WTC11 (cell line): ENCODE data around the gene EHD1.

Experiments
- CBFB ChIP-seq: sonication (generic); formaldehyde crosslinking; IDR thresholded peaks from 2 replicates; pipeline ENCODE4 v1.8.1; 2022; ENCODE audit warnings: mild to moderate bottlenecking, low read depth, missing genetic modification reagents
- E2F5 ChIP-seq: sonication (generic); formaldehyde crosslinking; IDR thresholded peaks from 2 replicates; pipeline ENCODE4 v1.8.1; 2022; ENCODE audit warnings: mild to moderate bottlenecking, moderate library complexity, missing genetic modification reagents
- MAX ChIP-seq: sonication (generic); formaldehyde crosslinking; IDR thresholded peaks from 2 replicates; pipeline ENCODE4 v1.8.0; 2022; ENCODE audit warnings: mild to moderate bottlenecking, missing genetic modification reagents
- NR1H2 ChIP-seq: sonication (generic); formaldehyde crosslinking; IDR thresholded peaks from 2 replicates; pipeline ENCODE4 v1.9.0; 2021; ENCODE audit warnings: mild to moderate bottlenecking, moderate library complexity, missing genetic modification reagents
- TCF7 ChIP-seq: sonication (generic); formaldehyde crosslinking; IDR thresholded peaks from 2 replicates; pipeline ENCODE4 v1.8.0; 2022; ENCODE audit warnings: mild to moderate bottlenecking, low read depth, missing genetic modification reagents, moderate library complexity
- TEAD4 ChIP-seq: sonication (generic); formaldehyde crosslinking; IDR thresholded peaks from 2 replicates; pipeline ENCODE4 v1.8.0; 2022; ENCODE audit warnings: mild to moderate bottlenecking, missing genetic modification reagents
- TP53 ChIP-seq: sonication (generic); formaldehyde crosslinking; IDR thresholded peaks from 2 replicates; pipeline ENCODE4 v1.8.1; 2023; ENCODE audit warnings: mild to moderate bottlenecking, missing genetic modification reagents
- TF ChIP-seq, protein P1 (sequence below): fragments of 200-600 bp; IDR thresholded peaks from 2 replicates; pipeline ENCODE4 v1.8.0; 2022; ENCODE audit warnings: antibody characterized with exemption
- TF ChIP-seq, protein P2 (sequence below): sonication (generic); formaldehyde crosslinking; IDR thresholded peaks from 2 replicates; pipeline ENCODE4 v1.8.1; 2023; ENCODE audit warnings: mild to moderate bottlenecking, moderate library complexity, missing genetic modification reagents

DNA sequence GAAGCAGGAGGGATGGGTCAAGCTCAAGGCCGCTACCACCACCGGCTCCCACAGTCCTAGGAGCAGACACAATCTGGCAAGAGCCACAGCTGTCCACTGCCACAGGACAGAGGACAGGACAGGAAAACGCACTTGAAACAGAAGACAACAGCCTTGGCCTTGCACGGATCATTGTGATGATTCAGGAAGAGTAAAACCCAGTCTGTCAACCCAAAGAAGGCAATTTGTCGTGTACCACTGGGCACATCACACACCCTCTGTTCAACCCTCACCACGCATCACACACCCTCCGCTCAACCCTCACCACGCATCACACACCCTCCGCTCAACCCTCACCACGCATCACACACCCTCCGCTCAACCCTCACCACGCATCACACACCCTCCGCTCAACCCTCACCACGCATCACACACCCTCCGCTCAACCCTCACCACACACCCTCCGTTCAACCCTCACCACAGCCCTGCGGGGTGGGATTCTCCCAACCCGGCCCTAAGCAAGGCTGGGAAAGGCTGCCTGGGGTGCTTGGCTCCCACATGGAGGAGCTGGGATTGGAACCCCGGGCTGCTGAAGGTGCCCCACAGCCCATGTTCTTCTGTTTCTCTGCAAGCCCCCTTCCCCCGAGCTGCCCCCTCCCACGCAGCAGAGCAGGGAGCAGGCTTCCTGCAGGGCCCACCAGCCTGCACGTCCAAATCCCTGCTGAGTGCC is 22.7 kb downstream of the EHD1 start:
- no peak for TF ChIP-seq E2F5
- TF ChIP-seq, protein P1, sequence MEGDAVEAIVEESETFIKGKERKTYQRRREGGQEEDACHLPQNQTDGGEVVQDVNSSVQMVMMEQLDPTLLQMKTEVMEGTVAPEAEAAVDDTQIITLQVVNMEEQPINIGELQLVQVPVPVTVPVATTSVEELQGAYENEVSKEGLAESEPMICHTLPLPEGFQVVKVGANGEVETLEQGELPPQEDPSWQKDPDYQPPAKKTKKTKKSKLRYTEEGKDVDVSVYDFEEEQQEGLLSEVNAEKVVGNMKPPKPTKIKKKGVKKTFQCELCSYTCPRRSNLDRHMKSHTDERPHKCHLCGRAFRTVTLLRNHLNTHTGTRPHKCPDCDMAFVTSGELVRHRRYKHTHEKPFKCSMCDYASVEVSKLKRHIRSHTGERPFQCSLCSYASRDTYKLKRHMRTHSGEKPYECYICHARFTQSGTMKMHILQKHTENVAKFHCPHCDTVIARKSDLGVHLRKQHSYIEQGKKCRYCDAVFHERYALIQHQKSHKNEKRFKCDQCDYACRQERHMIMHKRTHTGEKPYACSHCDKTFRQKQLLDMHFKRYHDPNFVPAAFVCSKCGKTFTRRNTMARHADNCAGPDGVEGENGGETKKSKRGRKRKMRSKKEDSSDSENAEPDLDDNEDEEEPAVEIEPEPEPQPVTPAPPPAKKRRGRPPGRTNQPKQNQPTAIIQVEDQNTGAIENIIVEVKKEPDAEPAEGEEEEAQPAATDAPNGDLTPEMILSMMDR = no peak
- TF ChIP-seq TEAD4 = no peak
- TF ChIP-seq, protein P2, sequence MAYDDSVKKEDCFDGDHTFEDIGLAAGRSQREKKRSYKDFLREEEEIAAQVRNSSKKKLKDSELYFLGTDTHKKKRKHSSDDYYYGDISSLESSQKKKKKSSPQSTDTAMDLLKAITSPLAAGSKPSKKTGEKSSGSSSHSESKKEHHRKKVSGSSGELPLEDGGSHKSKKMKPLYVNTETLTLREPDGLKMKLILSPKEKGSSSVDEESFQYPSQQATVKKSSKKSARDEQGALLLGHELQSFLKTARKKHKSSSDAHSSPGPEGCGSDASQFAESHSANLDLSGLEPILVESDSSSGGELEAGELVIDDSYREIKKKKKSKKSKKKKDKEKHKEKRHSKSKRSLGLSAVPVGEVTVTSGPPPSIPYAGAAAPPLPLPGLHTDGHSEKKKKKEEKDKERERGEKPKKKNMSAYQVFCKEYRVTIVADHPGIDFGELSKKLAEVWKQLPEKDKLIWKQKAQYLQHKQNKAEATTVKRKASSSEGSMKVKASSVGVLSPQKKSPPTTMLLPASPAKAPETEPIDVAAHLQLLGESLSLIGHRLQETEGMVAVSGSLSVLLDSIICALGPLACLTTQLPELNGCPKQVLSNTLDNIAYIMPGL (CRISPR knock-in tag) = no peak
- TF ChIP-seq TCF7 = no peak
- no peak for TF ChIP-seq TP53 (CRISPR knock-in tag)
- TF ChIP-seq MAX = no peak
- TF ChIP-seq NR1H2 (CRISPR knock-in tag) = no peak
- no peak for TF ChIP-seq CBFB (CRISPR knock-in tag)
